K562 (cell line): ENCODE data around the gene NASP. TPM values are rescaled to one million over a fixed set of nuclear protein-coding genes. Genes with fewer than 3 reads are reported as not detected.

Experiments used
- BCOR ChIP-seq: fragments of 450-650 bp; IDR thresholded peaks from 2 replicates; pipeline ENCODE4 v1.6.1; 2016
- EP300 ChIP-seq: IDR thresholded peaks from 2 replicates; pipeline ENCODE4 v1.6.1; 2012; ENCODE audit warnings: low read length, improper control_type of control experiment
- ETV5 ChIP-seq: sonication (generic); formaldehyde crosslinking; IDR thresholded peaks from 2 replicates; pipeline ENCODE4 v1.4.0; 2020; ENCODE audit warnings: low read depth, mild to moderate bottlenecking, missing genetic modification reagents
- GABPB2 ChIP-seq: fragments of 250-450 bp; sonication (Bioruptor Pico); conservative IDR thresholded peaks from 2 replicates; pipeline ENCODE4 v1.5.1; 2021; ENCODE audit warnings: mild to moderate bottlenecking
- GTF2A2 ChIP-seq: IDR thresholded peaks from 2 replicates; pipeline ENCODE4 v1.6.1; 2016; ENCODE audit warnings: mild to moderate bottlenecking, missing genetic modification characterization, missing compliant biosample characterization
- LCOR ChIP-seq: sonication (generic); formaldehyde crosslinking; IDR thresholded peaks from 2 replicates; pipeline ENCODE4 v1.8.0; 2022; ENCODE audit warnings: mild to moderate bottlenecking, missing genetic modification reagents
- MTA1 ChIP-seq: fragments of 450-650 bp; IDR thresholded peaks from 2 replicates; pipeline ENCODE4 v1.6.1; 2017; ENCODE audit warnings: borderline replicate concordance
- MYNN ChIP-seq, 2 experiments: sonication (generic); formaldehyde crosslinking in 1 of 2; IDR thresholded peaks; 2 replicates each; pipeline versions ENCODE4 v1.5.0 to v1.6.1; 2016 to 2020; ENCODE audit warnings: antibody characterized with exemption in 1 of 2, missing genetic modification reagents in 1 of 2
- PHF21A ChIP-seq: fragments of 450-650 bp; IDR thresholded peaks from 2 replicates; pipeline ENCODE4 v1.6.1; 2017; ENCODE audit warnings: low read depth, borderline replicate concordance
- SP1 ChIP-seq: sonication (generic); formaldehyde crosslinking; IDR thresholded peaks from 2 replicates; pipeline ENCODE4 v1.8.1; 2022; ENCODE audit warnings: mild to moderate bottlenecking, missing genetic modification reagents
- STAT5A ChIP-seq: IDR thresholded peaks from 2 replicates; pipeline ENCODE4 v1.6.1; 2012; ENCODE audit warnings: low read length, inconsistent platforms, borderline replicate concordance
- TCF3 ChIP-seq: sonication (generic); formaldehyde crosslinking; IDR thresholded peaks from 2 replicates; pipeline ENCODE4 v1.4.0; 2020; ENCODE audit warnings: mild to moderate bottlenecking, missing genetic modification reagents
- ZNF239 ChIP-seq: fragments of 250-450 bp; sonication (Bioruptor Pico); IDR thresholded peaks from 2 replicates; pipeline ENCODE4 v1.4.0; 2020; ENCODE audit warnings: mild to moderate bottlenecking
- polyA plus RNA-seq, 8 experiments: library from polyadenylated mRNA; depleted of rRNA in 4 of 8; stranded (reverse) in 5 of 8; unstranded in 3 of 8; fragments of >200 nt; fragmentation: Nextera tagmentation in 2 of 8; fragmentation: Illumina TruSeq in 1 of 8; extraction: Ambion mirVana in 2 of 8; extraction: Trizol in 1 of 8; gene quantifications; 2 replicates each; pipeline versions ENCODE4 v1.2.1 to v1.2.3, GENCODE V29; 2011 to 2014; ENCODE audit warnings: inconsistent platforms in 1 of 8, missing spikeins in 1 of 8
- total RNA-seq, 7 experiments: library from RNA; depleted of rRNA in 6 of 7; stranded (reverse); fragments of >200 nt in 6 of 7; fragmentation: Illumina TruSeq in 2 of 7; extraction: Trizol in 2 of 7; gene quantifications; 2 replicates each; pipeline versions ENCODE4 v1.2.1 to v1.2.3, GENCODE V29; 2011 to 2021; ENCODE audit warnings: low replicate concordance in 1 of 7
- TF ChIP-seq, protein P1 (sequence below), 2 experiments: fragments of 250-450 bp in 1 of 2; fragments of 450-650 bp in 1 of 2; sonication (Bioruptor Pico) in 1 of 2; IDR thresholded peaks; 2 replicates each; pipeline versions ENCODE4 v1.6.1 to v1.8.0; 2016 to 2021; ENCODE audit warnings: mild to moderate bottlenecking in 2 of 2, moderate library complexity in 2 of 2, missing compliant biosample characterization in 1 of 2, missing genetic modification characterization in 1 of 2
- TF ChIP-seq, protein P2 (sequence below): fragments of 250-450 bp; sonication (Bioruptor Pico); IDR thresholded peaks from 2 replicates; pipeline ENCODE4 v1.6.1; 2021; ENCODE audit warnings: mild to moderate bottlenecking
- TF ChIP-seq, protein P3 (sequence below): fragments of 250-450 bp; sonication (Bioruptor Pico); IDR thresholded peaks from 2 replicates; pipeline ENCODE4 v1.5.0; 2021
- TF ChIP-seq, protein P4 (sequence below), 2 experiments: fragments of 150-350 bp in 1 of 2; IDR thresholded peaks; 2 replicates each; pipeline ENCODE4 v1.6.1; 2012 to 2016; ENCODE audit warnings: low read depth in 2 of 2, low read length in 2 of 2, mild to moderate bottlenecking in 1 of 2, moderate library complexity in 1 of 2
- TF ChIP-seq, protein P5 (sequence below): sonication (generic); formaldehyde crosslinking; IDR thresholded peaks from 2 replicates; pipeline ENCODE4 v1.8.0; 2022; ENCODE audit warnings: mild to moderate bottlenecking, missing genetic modification reagents

Gene NASP
- total and polyA plus RNA-seq, 9 of the 15 experiments (the other 6 are each of a cell fraction or from before 2014, with no cell fraction given) = 199 to 578 (median 419) TPM

DNA sequence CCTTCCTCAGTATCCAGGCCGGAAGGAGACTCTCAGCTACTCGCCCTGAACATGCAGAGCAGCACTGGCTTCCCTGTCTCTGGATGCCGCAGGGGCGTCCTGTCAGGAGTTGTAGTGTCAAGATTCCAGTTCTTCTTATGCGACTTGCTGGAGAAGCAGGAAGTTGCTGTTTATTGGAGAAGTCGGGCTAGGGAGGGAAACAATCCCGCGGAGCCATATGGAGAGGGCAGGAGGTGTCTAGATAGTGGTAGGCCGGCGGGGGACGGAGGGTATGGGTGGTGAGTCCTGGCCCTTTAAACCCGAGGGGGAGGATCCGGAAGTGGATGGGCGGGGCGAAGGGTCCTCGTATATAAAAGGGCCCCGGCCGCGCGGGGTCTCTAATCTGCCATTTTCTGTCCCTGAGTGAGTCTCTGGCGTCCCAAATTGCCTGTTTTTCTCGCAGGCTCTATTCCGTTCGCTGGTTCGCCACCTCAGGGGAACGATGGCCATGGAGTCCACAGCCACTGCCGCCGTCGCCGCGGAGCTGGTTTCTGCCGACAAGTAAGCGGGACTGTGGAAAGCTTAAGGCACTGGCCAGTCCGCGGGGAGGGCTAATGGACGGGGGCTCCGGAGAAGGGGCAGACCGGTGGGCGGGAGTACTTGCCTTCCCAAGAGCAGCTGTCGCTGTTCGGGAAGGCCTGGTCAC, at the start of gene NASP (continued):
- TF ChIP-seq, protein P1, sequence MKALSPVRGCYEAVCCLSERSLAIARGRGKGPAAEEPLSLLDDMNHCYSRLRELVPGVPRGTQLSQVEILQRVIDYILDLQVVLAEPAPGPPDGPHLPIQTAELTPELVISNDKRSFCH (CRISPR knock-in tag; IDR thresholded peaks at IDR 0.05) = no peak
- TF ChIP-seq, protein P1 (tag; IDR thresholded peaks at IDR 0.05) = peak; percentile 63; the same call in 1 of the 2 replicates
- 0 out of 2 replicates have a peak, but pooled peaks have one; percentile 31 for TF ChIP-seq MYNN (IDR thresholded peaks at IDR 0.05)
- TF ChIP-seq MYNN (CRISPR knock-in tag; IDR thresholded peaks at IDR 0.05) = no peak
- TF ChIP-seq, protein P2, sequence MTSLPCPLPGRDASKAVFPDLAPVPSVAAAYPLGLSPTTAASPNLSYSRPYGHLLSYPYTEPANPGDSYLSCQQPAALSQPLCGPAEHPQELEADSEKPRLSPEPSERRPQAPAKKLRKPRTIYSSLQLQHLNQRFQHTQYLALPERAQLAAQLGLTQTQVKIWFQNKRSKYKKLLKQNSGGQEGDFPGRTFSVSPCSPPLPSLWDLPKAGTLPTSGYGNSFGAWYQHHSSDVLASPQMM (CRISPR knock-in tag) = no peak
- peak; percentile 64 for TF ChIP-seq ETV5
- 0 out of 2 replicates have a peak, but pooled peaks have one; percentile 8 for TF ChIP-seq LCOR (CRISPR knock-in tag)
- TF ChIP-seq PHF21A = peak; percentile 74
- peak; percentile 37; the same call in 1 of the 2 replicates for TF ChIP-seq SP1 (CRISPR knock-in tag)
- peak; percentile 31; the same call in 1 of the 2 replicates for TF ChIP-seq STAT5A
- TF ChIP-seq, protein P3, sequence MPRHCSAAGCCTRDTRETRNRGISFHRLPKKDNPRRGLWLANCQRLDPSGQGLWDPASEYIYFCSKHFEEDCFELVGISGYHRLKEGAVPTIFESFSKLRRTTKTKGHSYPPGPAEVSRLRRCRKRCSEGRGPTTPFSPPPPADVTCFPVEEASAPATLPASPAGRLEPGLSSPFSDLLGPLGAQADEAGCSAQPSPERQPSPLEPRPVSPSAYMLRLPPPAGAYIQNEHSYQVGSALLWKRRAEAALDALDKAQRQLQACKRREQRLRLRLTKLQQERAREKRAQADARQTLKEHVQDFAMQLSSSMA (CRISPR knock-in tag) = peak; percentile 73; the same call in 1 of the 2 replicates
- TF ChIP-seq, protein P4, sequence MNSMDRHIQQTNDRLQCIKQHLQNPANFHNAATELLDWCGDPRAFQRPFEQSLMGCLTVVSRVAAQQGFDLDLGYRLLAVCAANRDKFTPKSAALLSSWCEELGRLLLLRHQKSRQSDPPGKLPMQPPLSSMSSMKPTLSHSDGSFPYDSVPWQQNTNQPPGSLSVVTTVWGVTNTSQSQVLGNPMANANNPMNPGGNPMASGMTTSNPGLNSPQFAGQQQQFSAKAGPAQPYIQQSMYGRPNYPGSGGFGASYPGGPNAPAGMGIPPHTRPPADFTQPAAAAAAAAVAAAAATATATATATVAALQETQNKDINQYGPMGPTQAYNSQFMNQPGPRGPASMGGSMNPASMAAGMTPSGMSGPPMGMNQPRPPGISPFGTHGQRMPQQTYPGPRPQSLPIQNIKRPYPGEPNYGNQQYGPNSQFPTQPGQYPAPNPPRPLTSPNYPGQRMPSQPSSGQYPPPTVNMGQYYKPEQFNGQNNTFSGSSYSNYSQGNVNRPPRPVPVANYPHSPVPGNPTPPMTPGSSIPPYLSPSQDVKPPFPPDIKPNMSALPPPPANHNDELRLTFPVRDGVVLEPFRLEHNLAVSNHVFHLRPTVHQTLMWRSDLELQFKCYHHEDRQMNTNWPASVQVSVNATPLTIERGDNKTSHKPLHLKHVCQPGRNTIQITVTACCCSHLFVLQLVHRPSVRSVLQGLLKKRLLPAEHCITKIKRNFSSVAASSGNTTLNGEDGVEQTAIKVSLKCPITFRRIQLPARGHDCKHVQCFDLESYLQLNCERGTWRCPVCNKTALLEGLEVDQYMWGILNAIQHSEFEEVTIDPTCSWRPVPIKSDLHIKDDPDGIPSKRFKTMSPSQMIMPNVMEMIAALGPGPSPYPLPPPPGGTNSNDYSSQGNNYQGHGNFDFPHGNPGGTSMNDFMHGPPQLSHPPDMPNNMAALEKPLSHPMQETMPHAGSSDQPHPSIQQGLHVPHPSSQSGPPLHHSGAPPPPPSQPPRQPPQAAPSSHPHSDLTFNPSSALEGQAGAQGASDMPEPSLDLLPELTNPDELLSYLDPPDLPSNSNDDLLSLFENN (IDR thresholded peaks at IDR 0.05; ENCODE audit: low read depth in 2 of 2, low read length in 2 of 2) = peak in 1 of 2 experiments; percentile 67; a peak in 1 of 4 replicates
- TF ChIP-seq ZNF239 (CRISPR knock-in tag) = no peak
- no peak for TF ChIP-seq TCF3 (CRISPR knock-in tag)
- no peak for TF ChIP-seq MTA1
- TF ChIP-seq BCOR = 0 out of 2 replicates have a peak, but pooled peaks have one; percentile 28
- peak; percentile 69; the same call in 1 of the 2 replicates for TF ChIP-seq GABPB2 (CRISPR knock-in tag)
- TF ChIP-seq, protein P5, sequence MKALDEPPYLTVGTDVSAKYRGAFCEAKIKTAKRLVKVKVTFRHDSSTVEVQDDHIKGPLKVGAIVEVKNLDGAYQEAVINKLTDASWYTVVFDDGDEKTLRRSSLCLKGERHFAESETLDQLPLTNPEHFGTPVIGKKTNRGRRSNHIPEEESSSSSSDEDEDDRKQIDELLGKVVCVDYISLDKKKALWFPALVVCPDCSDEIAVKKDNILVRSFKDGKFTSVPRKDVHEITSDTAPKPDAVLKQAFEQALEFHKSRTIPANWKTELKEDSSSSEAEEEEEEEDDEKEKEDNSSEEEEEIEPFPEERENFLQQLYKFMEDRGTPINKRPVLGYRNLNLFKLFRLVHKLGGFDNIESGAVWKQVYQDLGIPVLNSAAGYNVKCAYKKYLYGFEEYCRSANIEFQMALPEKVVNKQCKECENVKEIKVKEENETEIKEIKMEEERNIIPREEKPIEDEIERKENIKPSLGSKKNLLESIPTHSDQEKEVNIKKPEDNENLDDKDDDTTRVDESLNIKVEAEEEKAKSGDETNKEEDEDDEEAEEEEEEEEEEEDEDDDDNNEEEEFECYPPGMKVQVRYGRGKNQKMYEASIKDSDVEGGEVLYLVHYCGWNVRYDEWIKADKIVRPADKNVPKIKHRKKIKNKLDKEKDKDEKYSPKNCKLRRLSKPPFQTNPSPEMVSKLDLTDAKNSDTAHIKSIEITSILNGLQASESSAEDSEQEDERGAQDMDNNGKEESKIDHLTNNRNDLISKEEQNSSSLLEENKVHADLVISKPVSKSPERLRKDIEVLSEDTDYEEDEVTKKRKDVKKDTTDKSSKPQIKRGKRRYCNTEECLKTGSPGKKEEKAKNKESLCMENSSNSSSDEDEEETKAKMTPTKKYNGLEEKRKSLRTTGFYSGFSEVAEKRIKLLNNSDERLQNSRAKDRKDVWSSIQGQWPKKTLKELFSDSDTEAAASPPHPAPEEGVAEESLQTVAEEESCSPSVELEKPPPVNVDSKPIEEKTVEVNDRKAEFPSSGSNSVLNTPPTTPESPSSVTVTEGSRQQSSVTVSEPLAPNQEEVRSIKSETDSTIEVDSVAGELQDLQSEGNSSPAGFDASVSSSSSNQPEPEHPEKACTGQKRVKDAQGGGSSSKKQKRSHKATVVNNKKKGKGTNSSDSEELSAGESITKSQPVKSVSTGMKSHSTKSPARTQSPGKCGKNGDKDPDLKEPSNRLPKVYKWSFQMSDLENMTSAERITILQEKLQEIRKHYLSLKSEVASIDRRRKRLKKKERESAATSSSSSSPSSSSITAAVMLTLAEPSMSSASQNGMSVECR (CRISPR knock-in tag) = peak; percentile 95
- TF ChIP-seq GTF2A2 (tag) = peak; percentile 99
- peak; percentile 39; the same call in 1 of the 2 replicates for TF ChIP-seq EP300
